ENCODE results near the gene HYI.

Gene HYI

GRCh38 chr1:43438953-43439581, 14.7 kb downstream of the HYI start:
- no peak for DNase-seq (ENCODE audit: low read depth)
- no peak overlapping the region for H3K4me3 ChIP-seq (ENCODE audit: low read depth, low read length)

GRCh38 chr1:43438576-43438952, 15.2 kb downstream of the HYI start:
- no peak for TF ChIP-seq CTCF (IDR thresholded peaks at IDR 0.05; ENCODE audit: control insufficient read depth, extremely low read depth, insufficient read depth)
- no peak overlapping the region for H3K4me3 ChIP-seq (ENCODE audit: low read depth, low read length)
- DNase-seq (ENCODE audit: low read depth), result no peak

More at GRCh38 chr1:43438953-43439581, 14.7 kb downstream of the HYI start:
- TF ChIP-seq CTCF (IDR thresholded peaks at IDR 0.05; ENCODE audit: control insufficient read depth, extremely low read depth, insufficient read depth), result no peak

- no peak for TF ChIP-seq CTCF (IDR thresholded peaks at IDR 0.05; ENCODE audit: control insufficient read depth, extremely low read depth, insufficient read depth)
- DNase-seq (ENCODE audit: low read depth), result no peak
- H3K4me3 ChIP-seq (ENCODE audit: low read depth, low read length), result no peak overlapping the region
These were observed 15.7 kb downstream of the HYI start for GRCh38 chr1:43438006-43438405.

GRCh38 chr1:43437031-43437973, 16.4 kb downstream of the HYI start:
- no peak for DNase-seq (ENCODE audit: low read depth)

GRCh38 chr1:43436371-43436770, 17.4 kb downstream of the HYI start:
- no peak for DNase-seq (ENCODE audit: low read depth)
- no peak overlapping the region for H3K4me3 ChIP-seq (ENCODE audit: low read depth, low read length)
- no peak for TF ChIP-seq CTCF (IDR thresholded peaks at IDR 0.05; ENCODE audit: control insufficient read depth, extremely low read depth, insufficient read depth)

More at GRCh38 chr1:43437031-43437973, 16.4 kb downstream of the HYI start:
- TF ChIP-seq CTCF (IDR thresholded peaks at IDR 0.05; ENCODE audit: control insufficient read depth, extremely low read depth, insufficient read depth), result no peak
- H3K4me3 ChIP-seq (ENCODE audit: low read depth, low read length), result no peak overlapping the region

GRCh38 chr1:43435146-43436145, 18.3 kb downstream of the HYI start:
- no peak overlapping the region for H3K4me3 ChIP-seq (ENCODE audit: low read depth, low read length)
- DNase-seq (ENCODE audit: low read depth), result no peak
- TF ChIP-seq CTCF (IDR thresholded peaks at IDR 0.05; ENCODE audit: control insufficient read depth, extremely low read depth, insufficient read depth), result no peak

Measured in LNCaP clone FGC (cell line).